Activated CD8-positive, alpha-beta memory T cell treated with anti-CD3 and anti-CD28 coated beads, Interleukin-2, amount 10 ng/mL, durations not matched to agents 7 days and 5 days (primary cell): Measurements from ENCODE around the gene COL23A1. TPM values are rescaled to one million over a fixed set of nuclear protein-coding genes. Genes with fewer than 3 reads are reported as not detected.

ENCODE experiments used
- ATAC-seq: fragments of 150-1000 bp; cut with Tn5 transposase; one replicate; pipeline ENCODE4 v1.10.0; 2021; ENCODE audit warnings: moderate library complexity
- CTCF ChIA-PET: fragments of 350-600 bp; sonication (Branson Sonifier 250); formaldehyde crosslinking; loops from one replicate; lab custom pipeline; 2021; ENCODE audit warnings: antibody characterized with exemption; lab: Charles Lee
- DNase-seq: peaks from one replicate; pipeline ENCODE4 v3.0.0-alpha.2; 2020
- H3K27ac Mint-ChIP-seq: one replicate; pipeline ENCODE4 v1.8.0; 2021; ENCODE audit warnings: mild to moderate bottlenecking, mixed read lengths
- H3K27me3 Mint-ChIP-seq: one replicate; pipeline ENCODE4 v1.8.0; 2021; ENCODE audit warnings: mixed read lengths
- H3K36me3 Mint-ChIP-seq: one replicate; pipeline ENCODE4 v1.8.0; 2021; ENCODE audit warnings: mild to moderate bottlenecking, mixed read lengths
- H3K4me1 Mint-ChIP-seq: one replicate; pipeline ENCODE4 v1.8.0; 2021; ENCODE audit warnings: mixed read lengths
- H3K4me3 Mint-ChIP-seq: one replicate; pipeline ENCODE4 v1.8.0; 2021; ENCODE audit warnings: mild to moderate bottlenecking, moderate library complexity, mixed read lengths
- H3K9me3 Mint-ChIP-seq: one replicate; pipeline ENCODE4 v1.8.0; 2022; ENCODE audit warnings: low read depth, mixed read lengths
- total RNA-seq, 2 experiments: library from RNA; stranded (reverse); gene quantifications; one replicate each; pipeline ENCODE4 v1.2.3, GENCODE V29; 2021

The COL23A1 gene
- total RNA-seq, 2 experiments from 2014 or later: 0.18 to 0.19 TPM

DNA sequence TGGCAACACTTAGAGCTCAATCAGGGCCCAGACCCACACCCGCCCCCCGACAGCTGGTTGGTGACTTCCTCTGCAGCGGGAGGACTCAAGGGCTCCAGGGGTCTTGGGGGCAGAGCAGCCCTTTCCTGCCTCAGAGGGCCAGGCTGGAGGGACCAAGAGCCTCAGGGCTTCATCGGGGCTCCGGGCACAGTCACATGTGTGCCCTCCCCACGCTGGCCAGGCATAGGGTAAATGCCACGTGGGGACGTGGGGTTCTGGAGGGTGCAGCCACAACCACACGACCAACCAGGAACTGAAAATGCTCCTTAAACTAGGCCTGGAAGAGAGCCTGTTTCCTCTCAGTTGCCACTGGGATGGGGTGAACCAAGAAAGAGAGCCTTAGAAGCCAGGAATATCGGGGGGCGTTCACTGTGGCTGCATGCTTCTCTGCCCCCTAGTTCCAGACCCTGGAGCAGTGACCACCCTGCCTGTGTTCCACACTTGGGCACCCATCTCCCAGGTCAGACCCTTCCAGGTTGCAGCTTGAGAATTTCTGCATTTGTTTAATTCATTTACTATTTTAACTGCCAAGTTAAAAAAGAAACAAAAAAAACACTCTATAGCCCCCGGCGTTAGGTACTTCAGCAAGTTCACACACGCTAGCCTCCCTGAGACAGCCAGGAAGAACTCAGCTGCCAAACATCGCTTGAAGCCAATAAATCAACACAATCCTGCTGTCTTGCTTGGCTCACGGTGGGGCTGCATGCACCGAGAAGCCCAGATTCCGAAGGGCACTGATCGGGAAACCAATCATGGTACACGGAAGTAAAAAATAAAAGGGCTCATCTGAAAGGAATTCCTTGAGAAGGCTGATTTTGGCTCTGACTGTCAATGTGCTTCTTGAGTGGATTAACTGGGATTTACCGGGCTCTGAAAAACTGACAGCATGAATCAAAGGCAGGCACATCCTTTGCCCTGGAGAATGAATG, 301.5 kb downstream of the COL23A1 start:
- Mint-ChIP-seq H3K27me3 (peaks cover 4% of the 10 kb centered on the region), H3K36me3 (no peaks in the 10 kb centered on the region)
- CTCF ChIA-PET: no interaction called here

DNA sequence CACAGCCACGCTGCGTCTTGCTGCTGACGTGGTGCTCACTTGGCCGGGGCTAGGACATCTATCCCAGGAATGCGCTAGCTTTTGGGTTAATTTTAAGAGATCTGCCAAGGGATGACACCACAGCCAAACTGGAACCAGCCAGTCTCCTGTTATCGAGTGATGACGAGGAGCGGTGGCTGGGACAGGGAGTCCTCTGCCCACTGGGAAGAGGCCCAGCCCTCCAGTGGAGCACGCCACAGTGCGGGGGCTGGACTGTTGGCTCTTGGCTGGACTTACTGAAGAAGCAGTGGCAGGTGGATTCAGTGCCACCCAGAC, 302.4 kb downstream of the COL23A1 start:
- H3K4me3 Mint-ChIP-seq: no peak overlapping the region

More for the DNA sequence above, 301.5 kb downstream of the COL23A1 start:
- ATAC-seq (no peak), DNase-seq (no peak)
- Mint-ChIP-seq H3K9me3 (peaks cover 4% of the 10 kb centered on the region), H3K4me3 (no peak overlapping the region), H3K4me1 (no peaks in the 10 kb centered on the region), H3K27ac (no peak overlapping the region)

DNA sequence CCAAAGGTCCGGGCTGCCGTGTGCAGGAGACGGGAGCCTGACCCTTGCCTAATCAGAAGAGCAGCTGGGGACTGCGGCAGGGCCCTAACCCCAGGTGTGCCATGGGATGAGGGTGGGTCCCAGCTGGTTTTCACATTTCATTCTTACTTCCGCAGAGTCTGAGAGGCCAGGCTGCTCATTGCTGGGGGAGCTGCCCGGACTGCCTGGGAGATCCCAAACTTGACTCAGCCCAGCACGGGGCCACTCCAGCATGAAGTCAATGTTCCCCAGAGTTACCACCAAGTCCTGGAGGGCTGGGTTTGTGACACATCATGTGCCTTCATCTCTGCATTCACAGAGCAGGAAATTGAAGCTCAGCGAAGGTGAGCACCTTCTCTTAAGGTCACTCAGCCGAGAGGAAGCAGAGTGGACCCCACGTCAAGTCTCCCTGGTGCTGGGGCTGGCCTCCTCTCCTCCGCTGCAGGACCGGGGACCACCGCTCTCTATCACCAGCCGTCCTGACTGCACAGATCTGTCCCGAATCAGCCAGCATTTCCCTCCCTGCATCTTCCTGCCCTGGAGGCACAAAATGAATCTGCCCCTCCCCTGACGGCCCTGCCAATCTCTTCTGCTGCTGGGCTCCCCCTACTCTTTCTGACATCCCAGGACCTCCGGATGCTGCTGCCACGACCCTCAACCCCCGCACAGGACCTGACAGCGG, 303.0 kb downstream of the COL23A1 start:
- DNase-seq (no peak), ATAC-seq (no peak)

More for the DNA sequence above, 302.4 kb downstream of the COL23A1 start:
- CTCF ChIA-PET: no interaction called here
- Mint-ChIP-seq H3K4me1 (no peaks in the 10 kb centered on the region), H3K27ac (no peak overlapping the region), H3K9me3 (peaks cover 10% of the 10 kb centered on the region), H3K36me3 (peaks cover 4% of the 10 kb centered on the region), H3K27me3 (peaks cover 8% of the 10 kb centered on the region)
- ATAC-seq (no peak), DNase-seq (no peak)

DNA sequence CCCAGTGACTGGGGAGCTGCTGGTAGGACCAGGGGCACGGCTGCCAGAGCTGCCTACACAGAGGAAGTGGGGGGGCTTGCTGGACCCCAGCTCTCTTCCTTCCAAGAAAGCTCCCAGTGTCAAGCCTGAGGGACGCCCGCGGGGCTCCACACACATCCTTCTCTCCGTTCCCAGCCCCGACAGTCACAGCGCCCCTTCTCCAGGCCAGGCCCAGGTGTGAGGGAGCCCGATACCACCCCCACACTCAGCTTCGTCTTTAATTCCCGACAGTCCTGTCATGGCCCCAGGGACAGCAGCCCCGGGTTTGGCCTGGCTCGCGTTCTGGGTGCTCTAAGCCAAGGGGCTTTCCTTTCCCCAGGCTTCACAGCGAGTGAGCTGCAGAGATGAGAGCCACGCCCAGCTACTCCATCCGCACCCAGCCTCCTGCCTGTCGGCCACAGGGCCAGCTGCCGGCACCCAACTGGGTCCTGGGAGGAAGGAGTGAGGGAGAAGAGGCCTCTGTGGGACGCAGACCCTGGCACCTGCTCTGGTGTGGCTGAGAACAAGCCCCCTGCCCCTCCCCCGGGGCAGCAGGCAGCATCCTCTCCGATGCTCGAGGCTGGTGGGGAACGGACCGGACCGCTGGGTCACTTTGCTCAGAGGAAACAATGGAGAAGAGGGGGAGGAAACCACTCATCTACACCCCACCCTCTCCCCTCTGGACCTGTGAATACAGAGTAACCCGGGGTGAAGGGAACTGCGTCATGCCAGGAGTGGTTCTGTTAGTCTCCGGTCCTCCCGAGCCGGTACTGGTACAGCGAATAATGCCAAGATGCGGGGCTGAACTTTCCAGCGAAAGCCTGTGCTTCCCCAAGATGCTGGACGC, 303.7 kb downstream of the COL23A1 start:
- Mint-ChIP-seq H3K4me1 (no peaks in the 10 kb centered on the region), H3K27me3 (peaks cover 8% of the 10 kb centered on the region), H3K36me3 (peaks cover 4% of the 10 kb centered on the region), H3K4me3 (no peak overlapping the region), H3K9me3 (peaks cover 10% of the 10 kb centered on the region), H3K27ac (no peak overlapping the region)
- no peak for DNase-seq
- CTCF ChIA-PET: no interaction called here
- ATAC-seq: no peak

More for the DNA sequence above, 303.0 kb downstream of the COL23A1 start:
- Mint-ChIP-seq H3K36me3 (peaks cover 4% of the 10 kb centered on the region), H3K9me3 (peaks cover 10% of the 10 kb centered on the region), H3K4me3 (no peak overlapping the region), H3K4me1 (no peaks in the 10 kb centered on the region), H3K27me3 (peaks cover 8% of the 10 kb centered on the region), H3K27ac (no peak overlapping the region)
- CTCF ChIA-PET: no interaction called here

DNA sequence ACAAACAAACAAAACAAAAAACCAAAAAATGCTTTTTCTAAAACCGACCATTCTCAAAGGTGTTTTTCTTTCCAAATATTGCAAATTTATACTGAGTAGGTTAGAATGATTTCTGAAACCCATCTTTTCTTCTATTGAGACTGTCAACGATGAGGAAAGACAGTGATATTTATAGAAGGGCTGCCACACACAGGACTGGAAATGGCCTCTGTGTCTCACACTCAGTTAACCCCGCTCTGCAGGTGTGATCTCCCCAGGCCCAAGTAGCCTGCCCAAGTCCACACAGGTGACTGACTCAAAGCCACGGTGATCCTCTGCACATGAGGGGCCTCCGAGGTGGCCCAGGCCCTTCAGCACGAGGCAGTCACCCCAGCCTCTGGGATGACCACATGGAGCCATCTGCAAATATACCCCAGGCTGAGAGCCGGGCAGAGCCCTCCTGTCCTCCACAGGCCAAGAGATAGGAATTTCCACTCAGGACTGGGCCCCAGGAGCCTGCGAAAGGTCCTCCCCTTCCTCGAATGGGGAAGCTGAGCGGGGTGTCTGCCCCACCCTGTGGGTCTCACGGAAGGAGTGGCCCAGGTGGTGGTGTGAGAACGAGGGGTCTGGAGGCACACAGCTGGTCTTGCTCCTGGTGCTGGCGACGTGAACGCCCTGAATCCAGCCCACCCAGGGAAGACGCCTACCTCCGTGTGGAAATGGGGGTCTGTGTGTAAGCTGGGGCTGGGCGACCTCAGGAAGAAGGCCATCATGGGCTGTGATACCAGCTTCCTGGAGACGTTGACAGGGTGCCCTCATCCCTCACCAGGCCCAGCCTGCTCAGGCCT, 304.6 kb downstream of the COL23A1 start:
- Mint-ChIP-seq H3K27me3 (peaks cover 13% of the 10 kb centered on the region), H3K4me1 (no peaks in the 10 kb centered on the region), H3K4me3 (no peak overlapping the region), H3K36me3 (peaks cover 4% of the 10 kb centered on the region), H3K27ac (no peak overlapping the region), H3K9me3 (peaks cover 10% of the 10 kb centered on the region)
- CTCF ChIA-PET: interaction anchor here (1.5 to 3.0 kb wide), 3 partner anchors 257 to 1208 kb away, joined by 3 to 8 read pairs (median 4); no protein-coding TSS in a partner anchor
- DNase-seq (no peak), ATAC-seq (no peak)

DNA sequence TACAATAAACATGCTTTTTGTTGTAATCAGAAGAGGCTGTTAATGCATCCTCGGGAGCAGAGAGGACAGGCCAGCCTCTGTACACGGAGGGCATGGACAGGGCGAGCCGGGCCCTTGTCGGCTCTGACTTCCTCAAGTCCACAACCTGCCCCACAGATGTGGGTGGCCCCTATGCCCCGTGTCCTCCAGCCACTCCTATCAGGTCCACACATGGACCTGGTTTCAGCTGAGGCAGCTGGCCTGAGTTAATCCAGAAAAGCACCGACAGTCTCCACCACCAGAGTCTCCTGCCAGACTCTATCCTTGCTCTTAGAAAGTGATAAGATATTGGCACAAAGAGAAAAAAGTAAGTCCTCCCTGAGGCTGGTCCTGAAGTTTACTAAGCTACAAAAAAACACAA, 305.2 kb downstream of the COL23A1 start:
- DNase-seq (no peak), ATAC-seq (no peak)
- Mint-ChIP-seq H3K27me3 (peaks cover 11% of the 10 kb centered on the region), H3K27ac (no peak overlapping the region), H3K4me1 (no peaks in the 10 kb centered on the region), H3K4me3 (no peak overlapping the region), H3K36me3 (peaks cover 4% of the 10 kb centered on the region), H3K9me3 (peaks cover 10% of the 10 kb centered on the region)
- CTCF ChIA-PET: interaction anchor here (1.0 to 3.0 kb wide), 5 partner anchors 13 to 1209 kb away, joined by 3 to 8 read pairs (median 3); no protein-coding TSS in a partner anchor

DNA sequence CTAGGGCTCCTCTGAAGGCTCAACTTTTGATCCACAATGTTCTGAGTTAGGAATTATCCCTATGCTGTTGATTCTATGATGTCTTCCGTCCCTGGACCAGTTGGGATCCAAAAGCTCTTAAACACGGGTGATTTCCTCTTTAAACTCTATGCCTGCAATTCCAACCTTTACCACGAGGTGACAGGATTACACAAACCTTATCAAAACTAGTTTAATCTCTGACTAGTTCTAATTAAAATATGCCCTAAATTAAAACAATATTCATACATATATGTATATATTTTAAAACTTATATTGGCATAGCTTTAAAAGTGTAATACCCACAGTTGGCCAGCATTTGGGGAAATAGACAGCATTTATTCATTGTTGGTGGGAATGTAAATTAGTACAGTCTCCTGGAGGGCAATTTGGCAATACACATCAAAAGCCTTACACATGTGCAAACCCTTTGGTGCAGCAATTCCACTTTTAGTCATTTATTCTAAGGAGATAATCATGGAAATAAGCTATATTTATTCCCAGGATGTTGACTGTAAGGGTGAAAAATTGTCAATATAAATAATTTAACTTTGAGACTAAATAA, 306.0 kb downstream of the COL23A1 start:
- Mint-ChIP-seq H3K9me3 (peaks cover 10% of the 10 kb centered on the region), H3K27ac (no peak overlapping the region), H3K36me3 (peaks cover 4% of the 10 kb centered on the region)

DNA sequence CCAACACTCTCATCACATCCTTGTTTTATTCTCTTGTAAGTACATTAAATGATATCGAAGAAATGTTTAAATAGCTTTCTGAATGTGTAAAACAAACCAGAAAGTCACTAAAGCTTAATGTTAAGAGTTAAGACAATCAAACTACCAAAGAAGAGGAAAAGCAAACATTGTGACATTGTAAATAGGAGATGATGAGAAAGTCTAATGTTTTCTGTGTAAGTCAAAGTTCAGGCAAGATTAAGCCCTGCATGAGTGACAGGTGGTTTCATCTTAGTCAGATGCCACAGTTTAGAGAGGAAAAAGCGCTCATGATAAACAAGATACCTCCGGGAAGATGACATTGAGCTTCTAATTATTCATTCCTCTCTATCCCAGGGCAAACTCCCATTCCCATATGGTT, 306.7 kb downstream of the COL23A1 start:
- ATAC-seq: no peak
- Mint-ChIP-seq H3K9me3 (peaks cover 10% of the 10 kb centered on the region), H3K4me3 (no peak overlapping the region), H3K27ac (no peak overlapping the region), H3K4me1 (peaks cover 4% of the 10 kb centered on the region), H3K36me3 (peaks cover 4% of the 10 kb centered on the region), H3K27me3 (peaks cover 14% of the 10 kb centered on the region)
- CTCF ChIA-PET: interaction anchor here (1.3 to 3.0 kb wide), 6 partner anchors 8 to 1210 kb away, joined by 3 to 11 read pairs (median 6); no protein-coding TSS in a partner anchor
- no peak for DNase-seq

More for the DNA sequence above, 306.0 kb downstream of the COL23A1 start:
- peaks cover 4% of the 10 kb centered on the region for H3K4me1 Mint-ChIP-seq
- no peak overlapping the region for H3K4me3 Mint-ChIP-seq
- no peak for ATAC-seq
- H3K27me3 Mint-ChIP-seq: peaks cover 11% of the 10 kb centered on the region
- no peak for DNase-seq
- CTCF ChIA-PET: interaction anchor here (1.0 to 3.0 kb wide), 8 partner anchors 9 to 1209 kb away, joined by 3 to 11 read pairs (median 5); no protein-coding TSS in a partner anchor

DNA sequence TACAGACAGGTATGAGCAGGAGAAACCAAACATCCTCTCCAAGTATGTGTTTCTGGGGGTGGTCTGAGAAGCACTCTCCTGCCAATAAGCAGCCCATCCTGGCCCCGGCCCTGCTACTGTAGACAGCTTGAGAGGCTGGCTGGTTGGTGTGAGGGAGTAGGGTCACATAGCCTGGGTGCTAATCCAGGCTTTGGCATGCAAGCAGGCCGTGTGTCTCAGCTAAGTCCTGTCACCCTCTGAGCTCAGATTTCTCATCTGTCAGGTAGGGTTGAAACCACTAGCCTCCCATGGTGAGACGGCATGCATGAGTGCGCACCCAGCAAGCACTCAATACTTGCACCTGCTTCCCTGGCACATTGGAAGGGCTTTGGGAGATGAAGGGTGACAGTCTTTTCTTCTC, 307.8 kb downstream of the COL23A1 start:
- Mint-ChIP-seq H3K9me3 (peaks cover 10% of the 10 kb centered on the region), H3K36me3 (peaks cover 4% of the 10 kb centered on the region), H3K4me1 (peaks cover 4% of the 10 kb centered on the region), H3K27ac (no peak overlapping the region), H3K4me3 (no peak overlapping the region), H3K27me3 (peaks cover 16% of the 10 kb centered on the region)
- no peak for ATAC-seq
- no peak for DNase-seq
- CTCF ChIA-PET: interaction anchor here (1.6 to 3.0 kb wide), 2 partner anchors 270 kb away, joined by 4 to 8 read pairs; no protein-coding TSS in a partner anchor

DNA sequence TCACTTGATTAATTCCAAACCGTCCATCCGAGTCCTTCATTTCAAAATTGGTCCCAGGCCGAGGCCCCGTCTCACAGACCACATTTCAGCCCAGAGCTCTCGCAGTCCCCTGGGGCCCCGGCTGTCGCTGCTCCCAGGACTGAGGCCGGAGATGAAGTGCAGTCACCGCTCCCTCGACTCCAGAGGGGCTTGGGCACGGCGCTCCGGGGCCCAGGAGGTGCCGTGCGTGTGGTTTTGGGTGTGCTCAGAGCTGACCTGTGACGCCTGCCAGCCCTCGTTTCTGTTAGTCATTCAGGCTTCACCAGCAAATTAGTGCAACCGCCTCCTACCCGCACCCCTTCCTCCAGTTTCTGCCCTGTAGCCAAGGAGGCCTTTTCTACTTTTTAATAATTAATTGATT, 308.9 kb downstream of the COL23A1 start:
- Mint-ChIP-seq H3K4me1 (peaks cover 4% of the 10 kb centered on the region), H3K9me3 (peaks cover 10% of the 10 kb centered on the region), H3K27ac (no peak overlapping the region), H3K4me3 (no peak overlapping the region), H3K27me3 (peaks cover 16% of the 10 kb centered on the region), H3K36me3 (peaks cover 4% of the 10 kb centered on the region)
- CTCF ChIA-PET: interaction anchor here (0.6 to 7.0 kb wide), 6 partner anchors 35 to 1284 kb away, joined by 3 to 44 read pairs (median 4); no protein-coding TSS in a partner anchor
- DNase-seq (no peak), ATAC-seq (no peak)

DNA sequence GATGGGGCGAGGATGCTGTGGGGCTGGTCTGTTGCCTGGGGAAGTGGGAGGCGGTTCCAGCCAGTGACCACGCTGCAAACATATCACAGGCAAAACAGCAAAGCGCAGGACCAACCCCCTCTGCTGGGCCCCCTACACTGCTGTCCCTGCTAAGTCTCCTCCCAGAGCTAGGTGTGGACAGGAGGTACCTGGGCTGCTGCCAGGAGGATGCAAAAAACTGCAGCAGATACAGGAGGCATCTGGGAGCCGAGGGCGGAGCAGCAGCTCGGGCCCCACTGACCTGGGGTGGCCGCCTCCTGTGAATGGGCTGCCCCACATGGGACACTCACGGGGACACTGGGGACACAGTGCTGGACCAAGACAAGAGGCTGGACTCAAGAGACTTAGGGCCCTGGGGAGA, 309.6 kb downstream of the COL23A1 start:
- H3K27ac Mint-ChIP-seq: no peak overlapping the region
- H3K4me1 Mint-ChIP-seq: peaks cover 4% of the 10 kb centered on the region
- no peak overlapping the region for H3K4me3 Mint-ChIP-seq
- DNase-seq (no peak), ATAC-seq (no peak)
- peaks cover 4% of the 10 kb centered on the region for H3K36me3 Mint-ChIP-seq
- H3K27me3 Mint-ChIP-seq: peaks cover 19% of the 10 kb centered on the region
- peaks cover 10% of the 10 kb centered on the region for H3K9me3 Mint-ChIP-seq
- CTCF ChIA-PET: interaction anchor here (0.6 to 7.0 kb wide), 14 partner anchors 23 to 1284 kb away, joined by 3 to 44 read pairs (median 3); partner anchors contain the start of gene ZNF354A
